Suprapubic skin (tissue), 4 donors: ENCODE measurements around the gene PUS3. TPM values are rescaled to one million over a fixed set of nuclear protein-coding genes. Genes with fewer than 3 reads are reported as not detected.

Experiments used
- DNase-seq, 2 donors: peaks; one replicate each; pipeline ENCODE4 v3.0.0-alpha.2; 2019; ENCODE audit warnings: low spot score in 2 of 2
- H3K27ac ChIP-seq: fragments of 200-600 bp; sonication (generic); one replicate; pipeline ENCODE4 v1.5.1; 2019
- H3K27me3 ChIP-seq: fragments of 200-600 bp; sonication (generic); one replicate; pipeline ENCODE4 v1.5.1; 2019
- H3K36me3 ChIP-seq: fragments of 200-600 bp; sonication (generic); one replicate; pipeline ENCODE4 v1.5.1; 2019
- H3K4me1 ChIP-seq: fragments of 200-600 bp; sonication (generic); one replicate; pipeline ENCODE4 v1.5.1; 2019
- H3K4me3 ChIP-seq: fragments of 200-600 bp; sonication (generic); one replicate; pipeline ENCODE4 v1.5.1; 2019; ENCODE audit warnings: mild to moderate bottlenecking
- H3K9me3 ChIP-seq: fragments of 200-600 bp; sonication (generic); one replicate; pipeline ENCODE4 v1.5.1; 2019
- EP300 ChIP-seq: sonication (generic); formaldehyde crosslinking; IDR thresholded peaks from one replicate; pipeline ENCODE4 v1.6.1; 2017; ENCODE audit warnings: antibody characterized with exemption
- POLR2A ChIP-seq, 2 donors: fragments of 450-650 bp; IDR thresholded peaks; one replicate each; pipeline ENCODE4 v1.6.1; 2017; ENCODE audit warnings: antibody characterized with exemption in 2 of 2, mild to moderate bottlenecking in 2 of 2, moderate library complexity in 2 of 2
- POLR2AphosphoS5 ChIP-seq, 3 donors: sonication (generic); formaldehyde crosslinking; IDR thresholded peaks; one replicate each; pipeline ENCODE4 v1.6.1; 2017; ENCODE audit warnings: antibody characterized with exemption in 3 of 3
- WGBS: methylation state at CpG from one replicate; pipeline ENCODE4 v1.1.5; 2018; 5-methylcytosine and 5-hydroxymethylcytosine counted together
- total RNA-seq, 4 donors: library from RNA; depleted of rRNA; stranded (reverse); fragments of >200 nt; gene quantifications; one replicate each; pipeline ENCODE4 v1.1.0, GENCODE V29; 2016
- TF ChIP-seq, protein P1 (sequence below), 2 donors: fragments of 200-600 bp in 1 of 2; fragments of 450-650 bp in 1 of 2; sonication (generic) in 1 of 2; IDR thresholded peaks; one replicate each; pipeline ENCODE4 v1.5.1; 2016 to 2019; ENCODE audit warnings: antibody characterized with exemption in 2 of 2, mild to moderate bottlenecking in 1 of 2, moderate library complexity in 1 of 2

The PUS3 gene
- total RNA-seq, 4 donors from 2014 or later: 6.0 to 14.9 (median 10.6) TPM

DNA sequence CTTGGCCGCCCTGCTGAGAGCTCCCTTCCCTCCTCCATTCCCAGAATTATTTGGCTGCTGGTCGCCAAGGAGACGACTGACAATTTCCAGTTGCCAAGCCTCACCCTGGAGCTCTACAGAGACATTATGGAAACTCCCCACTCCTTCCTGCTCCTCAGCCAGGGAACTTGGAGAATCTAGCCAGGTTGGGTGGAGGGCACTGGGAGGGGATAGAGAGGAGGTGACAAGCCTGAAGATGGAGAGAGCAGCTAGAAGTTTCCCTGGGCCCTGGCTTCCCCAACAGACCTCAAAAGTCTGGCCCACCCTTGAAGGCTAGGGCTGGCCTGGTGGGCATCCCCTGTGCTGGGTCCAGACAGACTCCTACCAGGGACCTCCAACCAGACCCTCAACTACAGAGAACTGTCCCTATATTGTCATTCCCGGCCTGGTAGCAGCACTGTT lies 36.1 kb upstream of the PUS3 start:
- Histone ChIP-seq H3K27me3 (no peaks in the 10 kb centered on the region), H3K27ac (no peak overlapping the region), H3K9me3 (no peaks in the 10 kb centered on the region), H3K4me1 (peaks cover 16% of the 10 kb centered on the region), H3K4me3 (no peak overlapping the region), H3K36me3 (no peaks in the 10 kb centered on the region)
- TF ChIP-seq POLR2A (IDR thresholded peaks at IDR 0.05) (no peak), EP300 (no peak), POLR2AphosphoS5 (IDR thresholded peaks at IDR 0.05) (no peak)
- TF ChIP-seq, protein P1, sequence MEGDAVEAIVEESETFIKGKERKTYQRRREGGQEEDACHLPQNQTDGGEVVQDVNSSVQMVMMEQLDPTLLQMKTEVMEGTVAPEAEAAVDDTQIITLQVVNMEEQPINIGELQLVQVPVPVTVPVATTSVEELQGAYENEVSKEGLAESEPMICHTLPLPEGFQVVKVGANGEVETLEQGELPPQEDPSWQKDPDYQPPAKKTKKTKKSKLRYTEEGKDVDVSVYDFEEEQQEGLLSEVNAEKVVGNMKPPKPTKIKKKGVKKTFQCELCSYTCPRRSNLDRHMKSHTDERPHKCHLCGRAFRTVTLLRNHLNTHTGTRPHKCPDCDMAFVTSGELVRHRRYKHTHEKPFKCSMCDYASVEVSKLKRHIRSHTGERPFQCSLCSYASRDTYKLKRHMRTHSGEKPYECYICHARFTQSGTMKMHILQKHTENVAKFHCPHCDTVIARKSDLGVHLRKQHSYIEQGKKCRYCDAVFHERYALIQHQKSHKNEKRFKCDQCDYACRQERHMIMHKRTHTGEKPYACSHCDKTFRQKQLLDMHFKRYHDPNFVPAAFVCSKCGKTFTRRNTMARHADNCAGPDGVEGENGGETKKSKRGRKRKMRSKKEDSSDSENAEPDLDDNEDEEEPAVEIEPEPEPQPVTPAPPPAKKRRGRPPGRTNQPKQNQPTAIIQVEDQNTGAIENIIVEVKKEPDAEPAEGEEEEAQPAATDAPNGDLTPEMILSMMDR (IDR thresholded peaks at IDR 0.05): no peak
- WGBS: 14% methylated on average over 3 of the region's 4 CpGs
- DNase-seq: peak in 1 of 2 donors; percentile 51

DNA sequence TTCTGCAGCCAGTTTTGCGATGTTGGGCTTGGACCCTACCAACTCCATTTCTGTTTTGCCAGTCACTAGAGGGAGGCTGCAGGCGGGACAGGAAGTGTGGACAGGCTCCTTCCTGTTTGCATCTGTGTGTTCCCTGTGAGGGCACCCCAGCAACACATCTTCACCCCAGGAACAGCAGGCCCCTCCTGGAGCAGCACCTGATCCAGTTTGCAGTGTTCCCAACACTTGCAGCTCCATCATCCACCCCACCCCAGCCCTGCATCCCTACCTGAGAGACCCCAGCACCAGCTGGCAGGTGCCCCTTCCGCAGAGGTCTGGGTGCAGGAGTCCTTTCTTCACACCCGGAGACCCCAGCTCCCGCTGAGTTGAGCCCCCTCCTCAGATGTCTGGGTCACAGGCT lies 35.4 kb upstream of the PUS3 start:
- Histone ChIP-seq H3K36me3 (no peaks in the 10 kb centered on the region), H3K9me3 (no peaks in the 10 kb centered on the region), H3K27me3 (no peaks in the 10 kb centered on the region), H3K4me3 (no peak overlapping the region), H3K4me1 (peaks cover 16% of the 10 kb centered on the region), H3K27ac (no peak overlapping the region)
- 72% methylated on average over 5 of the region's 5 CpGs for WGBS
- DNase-seq: peak in 1 of 2 donors; percentile 52
- no peak for TF ChIP-seq POLR2AphosphoS5 (IDR thresholded peaks at IDR 0.05)

DNA sequence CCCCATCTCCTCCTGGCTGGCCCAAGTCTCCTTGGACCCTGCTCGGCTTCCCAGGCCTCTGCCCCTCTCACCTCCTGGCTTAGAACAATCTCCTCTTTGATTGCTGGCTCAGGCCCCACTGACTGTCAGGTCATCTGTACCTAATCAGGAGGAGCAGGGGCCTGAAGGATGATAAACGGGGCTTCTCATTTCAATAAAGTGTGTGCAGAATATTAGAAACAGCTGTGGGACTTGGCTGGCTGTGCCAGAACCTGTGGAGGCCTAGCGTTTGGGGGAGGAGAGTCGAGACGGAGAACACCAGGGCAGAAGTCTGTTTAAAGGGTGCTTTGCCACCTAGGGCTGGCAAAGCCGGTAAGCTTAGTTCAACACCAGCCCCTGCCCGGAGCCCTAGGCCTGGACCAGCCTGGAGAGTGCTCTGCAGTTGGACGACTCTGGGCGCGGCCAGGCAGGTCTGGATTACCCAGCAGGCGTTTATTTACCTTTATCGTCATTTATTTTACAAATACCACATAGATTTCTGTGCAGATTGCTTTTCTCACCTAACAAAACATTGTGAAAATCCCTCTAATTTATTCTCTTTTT lies 32.7 kb upstream of the PUS3 start:
- H3K4me3 ChIP-seq: no peak overlapping the region
- H3K36me3 ChIP-seq: no peaks in the 10 kb centered on the region
- H3K27ac ChIP-seq: no peak overlapping the region
- no peaks in the 10 kb centered on the region for H3K9me3 ChIP-seq
- peaks cover 24% of the 10 kb centered on the region for H3K4me1 ChIP-seq
- peak in 1 of 2 donors; percentile 44 for DNase-seq
- 39% methylated on average over 12 of the region's 12 CpGs for WGBS
- no peak for TF ChIP-seq EP300
- TF ChIP-seq POLR2AphosphoS5 (IDR thresholded peaks at IDR 0.05): no peak
- TF ChIP-seq POLR2A (IDR thresholded peaks at IDR 0.05): no peak
- TF ChIP-seq, protein P1 (IDR thresholded peaks at IDR 0.05): no peak
- H3K27me3 ChIP-seq: no peaks in the 10 kb centered on the region

DNA sequence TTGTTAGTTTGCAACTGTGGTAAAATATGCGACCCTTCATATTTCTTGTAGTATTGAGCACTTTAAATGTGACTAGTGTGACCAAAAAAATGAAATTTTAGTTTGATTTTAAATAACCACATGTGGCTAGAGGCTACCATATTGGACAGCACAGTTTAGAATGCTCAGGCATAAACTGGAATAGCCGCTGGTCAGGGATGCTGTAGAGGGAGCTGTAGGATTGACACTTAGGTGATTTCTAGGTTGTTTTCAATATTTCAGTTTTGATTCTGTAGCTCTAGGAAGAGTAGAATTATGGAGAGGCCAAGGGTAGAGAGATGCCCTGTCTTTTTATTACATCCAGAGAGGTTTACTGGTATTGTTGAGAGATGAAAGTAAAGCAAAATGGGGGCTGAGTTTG lies 32.0 kb upstream of the PUS3 start:
- DNase-seq: no peak
- H3K27ac ChIP-seq: no peak overlapping the region
- H3K4me1 ChIP-seq: peaks cover 24% of the 10 kb centered on the region
- no peak overlapping the region for H3K4me3 ChIP-seq
- TF ChIP-seq, protein P1 (IDR thresholded peaks at IDR 0.05): no peak
- no peak for TF ChIP-seq POLR2AphosphoS5 (IDR thresholded peaks at IDR 0.05)
- TF ChIP-seq POLR2A (IDR thresholded peaks at IDR 0.05): no peak
- no peak for TF ChIP-seq EP300
- H3K9me3 ChIP-seq: no peaks in the 10 kb centered on the region
- WGBS: 95% methylated on average over 2 of the region's 2 CpGs
- no peaks in the 10 kb centered on the region for H3K27me3 ChIP-seq
- H3K36me3 ChIP-seq: no peaks in the 10 kb centered on the region

DNA sequence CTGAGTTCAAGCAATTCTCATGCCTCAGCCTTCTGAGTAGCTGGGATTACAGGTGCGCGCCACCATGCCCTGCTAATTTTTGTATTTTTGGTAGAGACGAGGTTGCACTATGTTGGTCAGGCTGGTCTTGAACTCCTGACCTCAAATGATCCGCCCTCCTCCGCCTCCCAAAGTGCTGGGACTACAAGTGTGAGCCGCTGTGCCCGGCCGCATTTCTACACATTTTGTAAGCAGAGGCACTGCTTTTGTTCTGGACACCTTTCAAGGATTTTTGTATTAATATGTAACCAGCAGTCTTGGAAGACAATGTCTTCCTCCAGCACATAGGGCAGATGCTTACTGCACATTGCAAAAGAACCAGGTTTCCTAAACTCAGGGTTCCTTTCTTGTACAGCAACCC lies 31.5 kb upstream of the PUS3 start:
- no peak for DNase-seq
- WGBS: 97% methylated on average over 8 of the region's 8 CpGs
- Histone ChIP-seq H3K27me3 (no peaks in the 10 kb centered on the region), H3K4me1 (peaks cover 24% of the 10 kb centered on the region), H3K4me3 (no peak overlapping the region), H3K27ac (no peak overlapping the region), H3K36me3 (no peaks in the 10 kb centered on the region), H3K9me3 (no peaks in the 10 kb centered on the region)
- TF ChIP-seq POLR2A (IDR thresholded peaks at IDR 0.05) (no peak), EP300 (no peak), POLR2AphosphoS5 (IDR thresholded peaks at IDR 0.05) (no peak)
- TF ChIP-seq, protein P1 (IDR thresholded peaks at IDR 0.05): no peak
